Prostate gland (tissue), 2 donors: ENCODE measurements around the gene MCC. TPM values are rescaled to one million over a fixed set of nuclear protein-coding genes. Genes with fewer than 3 reads are reported as not detected.

ENCODE experiments used
- DNase-seq: peaks from one replicate; pipeline ENCODE4 v3.0.0-alpha.2; 2019; ENCODE audit warnings: low spot score
- H3K27ac ChIP-seq, 2 donors: fragments of 200-600 bp; sonication (generic); 2 replicates each; pipeline ENCODE4 v1.5.1; 2017 to 2019
- H3K27me3 ChIP-seq: fragments of 200-600 bp; sonication (generic); replicated peaks from 2 replicates; pipeline ENCODE4 v1.5.1; 2019; ENCODE audit not compliant: insufficient read depth
- H3K36me3 ChIP-seq, 2 donors: fragments of 200-600 bp; sonication (generic); 1 replicate in 1 of 2; 2 replicates in 1 of 2; pipeline versions ENCODE4 v1.5.1 to v1.8.1; 2017 to 2019
- H3K4me1 ChIP-seq: fragments of 200-600 bp; sonication (generic); replicated peaks from 2 replicates; pipeline ENCODE4 v1.5.1; 2019
- H3K4me3 ChIP-seq, 2 donors: fragments of 200-600 bp; sonication (generic); 2 replicates each; pipeline ENCODE4 v1.5.1; 2017 to 2019
- H3K9me3 ChIP-seq: fragments of 200-600 bp; sonication (generic); 2 replicates; pipeline ENCODE4 v1.5.1; 2017
- CTCF ChIP-seq, 4 experiments: fragments of 200-600 bp in 2 of 4; fragments of 450-650 bp in 2 of 4; sonication (generic) in 2 of 4; IDR thresholded peaks; 1 replicate in 3 of 4; 2 replicates in 1 of 4; pipeline ENCODE4 v1.5.1; 2016 to 2019; ENCODE audit warnings: antibody characterized with exemption in 4 of 4, mild to moderate bottlenecking in 2 of 4, moderate library complexity in 2 of 4
- POLR2A ChIP-seq: fragments of 450-650 bp; IDR thresholded peaks from one replicate; pipeline ENCODE4 v1.6.1; 2016; ENCODE audit warnings: antibody characterized with exemption, mild to moderate bottlenecking
- POLR2AphosphoS5 ChIP-seq: sonication (generic); formaldehyde crosslinking; IDR thresholded peaks from one replicate; pipeline ENCODE4 v1.6.1; 2017; ENCODE audit warnings: antibody characterized with exemption
- WGBS: methylation state at CpG from one replicate; pipeline ENCODE4 v1.1.5; 2018; 5-methylcytosine and 5-hydroxymethylcytosine counted together
- intact Hi-C: fragments of 100-400 bp; cut with DNase I; formaldehyde crosslinking; loops from one replicate; pipeline ENCODE4 v1.14.2; 2022
- total RNA-seq, 2 donors: library from RNA; depleted of rRNA; stranded (reverse); fragments of >200 nt; gene quantifications; one replicate each; pipeline ENCODE4 v1.1.0, GENCODE V29; 2016

The MCC gene
- total RNA-seq, 2 donors from 2014 or later: 41.5 to 54.1 TPM

- Histone ChIP-seq H3K27ac (no peak overlapping the region), H3K4me3 (no peak overlapping the region), H3K9me3 (no peaks in the 10 kb centered on the region), H3K27me3 (no peaks in the 10 kb centered on the region), H3K36me3 (no peaks in the 10 kb centered on the region), H3K4me1 (no peaks in the 10 kb centered on the region)
- DNase-seq: no peak
- intact Hi-C loops: loop anchor here (10.0 kb wide), 1 partner anchor 390 kb away; no protein-coding TSS in a partner anchor
- TF ChIP-seq CTCF (IDR thresholded peaks at IDR 0.05) (no peak), POLR2A (no peak)
- 70% methylated on average over 4 of the region's 4 CpGs for WGBS
Observed at GRCh38 chr5:113384782-113385285, 103.4 kb downstream of the MCC start.

- no peaks in the 10 kb centered on the region for H3K36me3 ChIP-seq
- WGBS: 64% methylated on average over 1 of the region's 1 CpG
- no peak for DNase-seq
- intact Hi-C loops: loop anchor here (10.0 kb wide), 1 partner anchor 388 kb away; no protein-coding TSS in a partner anchor
- H3K27ac ChIP-seq: no peak overlapping the region
- no peak for TF ChIP-seq CTCF (IDR thresholded peaks at IDR 0.05)
- no peak for TF ChIP-seq POLR2A
- no peak for TF ChIP-seq POLR2AphosphoS5
- H3K4me3 ChIP-seq: no peak overlapping the region
- H3K27me3 ChIP-seq: no peaks in the 10 kb centered on the region
- no peaks in the 10 kb centered on the region for H3K4me1 ChIP-seq
- H3K9me3 ChIP-seq: no peaks in the 10 kb centered on the region
Observed at GRCh38 chr5:113382731-113383130, 105.5 kb downstream of the MCC start.

GRCh38 chr5:113381791-113382190 lies 106.5 kb downstream of the MCC start:
- H3K9me3 ChIP-seq: no peaks in the 10 kb centered on the region
- H3K27me3 ChIP-seq: no peaks in the 10 kb centered on the region
- no peak for TF ChIP-seq POLR2AphosphoS5
- no peak for TF ChIP-seq POLR2A
- no peak for TF ChIP-seq CTCF (IDR thresholded peaks at IDR 0.05)
- intact Hi-C loops: loop anchor here (10.0 kb wide), 1 partner anchor 387 kb away; no protein-coding TSS in a partner anchor
- no peak overlapping the region for H3K4me3 ChIP-seq
- H3K36me3 ChIP-seq: no peaks in the 10 kb centered on the region
- H3K4me1 ChIP-seq: no peaks in the 10 kb centered on the region
- DNase-seq: no peak
- no peak overlapping the region for H3K27ac ChIP-seq

GRCh38 chr5:113380807-113381326 lies 107.4 kb downstream of the MCC start:
- H3K4me1 ChIP-seq: no peaks in the 10 kb centered on the region
- DNase-seq: no peak
- no peak overlapping the region for H3K27ac ChIP-seq
- no peaks in the 10 kb centered on the region for H3K9me3 ChIP-seq
- TF ChIP-seq POLR2AphosphoS5 (no peak), CTCF (IDR thresholded peaks at IDR 0.05) (no peak), POLR2A (no peak)
- intact Hi-C loops: loop anchor here (10.0 kb wide), 1 partner anchor 386 kb away; no protein-coding TSS in a partner anchor
- no peaks in the 10 kb centered on the region for H3K27me3 ChIP-seq
- WGBS: 55% methylated on average over 3 of the region's 3 CpGs
- no peak overlapping the region for H3K4me3 ChIP-seq
- no peaks in the 10 kb centered on the region for H3K36me3 ChIP-seq
